Fibroblast of lung (primary cell): Measurements from ENCODE around the gene ATP7A. TPM values are rescaled to one million over a fixed set of nuclear protein-coding genes. Genes with fewer than 3 reads are reported as not detected.
"Not testable (repeated sequence)": the region's sequence is repeated elsewhere in the genome, so short reads cannot be mapped to it uniquely, and the experiment has no call there.

ENCODE experiments used
- DNase-seq, 2 donors: peaks; one replicate each; pipeline versions ENCODE4 v3.0.0 to v3.0.0-alpha.2; 2010; ENCODE audit warnings: low read depth in 2 of 2
- H2AFZ ChIP-seq: 2 replicates; pipeline ENCODE4 v1.5.1; 2012; ENCODE audit warnings: low read length, control low read depth, inconsistent platforms
- H3K27ac ChIP-seq: 2 replicates; pipeline ENCODE4 v1.5.1; 2011; ENCODE audit warnings: low read length, control low read depth; ENCODE audit not compliant: insufficient read depth
- H3K27me3 ChIP-seq: 2 replicates; pipeline ENCODE4 v1.5.1; 2011; ENCODE audit warnings: mild to moderate bottlenecking, low read length; ENCODE audit not compliant: control insufficient read depth, insufficient read depth
- H3K36me3 ChIP-seq: 2 replicates; pipeline ENCODE4 v1.5.1; 2011; ENCODE audit warnings: low read length; ENCODE audit not compliant: control insufficient read depth, insufficient read depth
- H3K4me1 ChIP-seq: 2 replicates; pipeline ENCODE4 v1.5.1; 2011; ENCODE audit warnings: low read length; ENCODE audit not compliant: control insufficient read depth, insufficient read depth; ENCODE audit errors: extremely low read depth
- H3K4me2 ChIP-seq: 2 replicates; pipeline ENCODE4 v1.5.1; 2011; ENCODE audit warnings: low read length, control low read depth; ENCODE audit not compliant: insufficient read depth; ENCODE audit errors: extremely low read depth
- H3K4me3 ChIP-seq, 4 experiments: fragments of 200-600 bp in 1 of 4; sonication (generic) in 1 of 4; replicated peaks in 1 of 4; 2 replicates each; pipeline ENCODE4 v1.5.1; 2011 to 2016; ENCODE audit warnings: low read length in 4 of 4, low read depth in 3 of 4, mild to moderate bottlenecking in 3 of 4, control low read depth in 2 of 4, inconsistent platforms in 1 of 4, mixed read lengths in 1 of 4; ENCODE audit not compliant: insufficient read depth in 1 of 4; ENCODE audit errors: control extremely low read depth in 1 of 4
- H3K79me2 ChIP-seq: 2 replicates; pipeline ENCODE4 v1.5.1; 2012; ENCODE audit warnings: mild to moderate bottlenecking, low read length, inconsistent platforms; ENCODE audit not compliant: control insufficient read depth, insufficient read depth
- H3K9ac ChIP-seq: 2 replicates; pipeline ENCODE4 v1.5.1; 2011; ENCODE audit warnings: mild to moderate bottlenecking, low read length, control low read depth; ENCODE audit not compliant: insufficient read depth
- H3K9me3 ChIP-seq: 2 replicates; pipeline ENCODE4 v1.5.1; 2012; ENCODE audit warnings: low read depth, low read length; ENCODE audit not compliant: control insufficient read depth, insufficient read depth
- H4K20me1 ChIP-seq: 2 replicates; pipeline ENCODE4 v1.5.1; 2011; ENCODE audit warnings: low read length; ENCODE audit not compliant: control insufficient read depth, insufficient read depth; ENCODE audit errors: extremely low read depth
- EZH2 ChIP-seq: IDR thresholded peaks from 2 replicates; pipeline ENCODE4 v1.5.1; 2012; ENCODE audit warnings: low read length, control low read depth, mild to moderate bottlenecking; ENCODE audit errors: missing control alignments
- polyA plus RNA-seq, 2 donors: library from polyadenylated mRNA; depleted of rRNA in 1 of 2; stranded (reverse) in 1 of 2; unstranded in 1 of 2; fragments of >200 nt; gene quantifications; 2 replicates each; pipeline ENCODE4 v1.2.1, GENCODE V29; 2011 to 2012; ENCODE audit warnings: missing spikeins in 1 of 2
- total RNA-seq: library from RNA; depleted of rRNA; stranded (reverse); fragments of >200 nt; gene quantifications from 2 replicates; pipeline ENCODE4 v1.2.1, GENCODE V29; 2014
- TF ChIP-seq, protein P1 (sequence below), 2 donors: IDR thresholded peaks in 1 of 2; conservative IDR thresholded peaks in 1 of 2; 1 replicate in 1 of 2; 2 replicates in 1 of 2; pipeline ENCODE4 v1.5.1; 2011 to 2012; ENCODE audit warnings: low read length in 2 of 2, control low read depth in 1 of 2, inconsistent platforms in 1 of 2, low read depth in 1 of 2, mild to moderate bottlenecking in 1 of 2

The ATP7A gene
- total and polyA plus RNA-seq, 2 donors (not counting 1 experiment from before 2014, with no cell fraction given): 12.2 to 18.3 TPM

DNA sequence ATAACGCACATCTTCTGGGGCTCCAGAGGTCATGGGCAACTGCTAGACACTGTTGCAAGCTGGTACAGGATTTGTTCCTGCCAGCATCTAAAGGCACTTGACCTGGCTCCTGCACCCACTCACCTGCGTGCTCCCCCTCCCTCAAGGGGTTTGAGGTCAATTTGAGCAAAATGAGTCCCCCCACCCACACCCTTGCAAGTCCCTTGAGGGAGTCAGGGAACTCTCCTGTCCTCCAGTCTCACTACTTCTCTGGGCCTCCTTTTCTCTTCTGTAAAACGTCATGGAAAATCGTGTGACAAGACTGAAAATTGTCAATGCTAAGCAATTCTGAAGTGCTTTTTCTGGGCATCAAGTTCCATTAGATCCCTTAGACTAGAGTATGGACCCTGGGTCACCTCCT, 153.7 kb downstream of the ATP7A start:
- no peak overlapping the region for H2AFZ ChIP-seq
- H3K4me1 ChIP-seq: peaks cover 2% of the 10 kb centered on the region
- H3K36me3 ChIP-seq: no peaks in the 10 kb centered on the region
- TF ChIP-seq, protein P1, sequence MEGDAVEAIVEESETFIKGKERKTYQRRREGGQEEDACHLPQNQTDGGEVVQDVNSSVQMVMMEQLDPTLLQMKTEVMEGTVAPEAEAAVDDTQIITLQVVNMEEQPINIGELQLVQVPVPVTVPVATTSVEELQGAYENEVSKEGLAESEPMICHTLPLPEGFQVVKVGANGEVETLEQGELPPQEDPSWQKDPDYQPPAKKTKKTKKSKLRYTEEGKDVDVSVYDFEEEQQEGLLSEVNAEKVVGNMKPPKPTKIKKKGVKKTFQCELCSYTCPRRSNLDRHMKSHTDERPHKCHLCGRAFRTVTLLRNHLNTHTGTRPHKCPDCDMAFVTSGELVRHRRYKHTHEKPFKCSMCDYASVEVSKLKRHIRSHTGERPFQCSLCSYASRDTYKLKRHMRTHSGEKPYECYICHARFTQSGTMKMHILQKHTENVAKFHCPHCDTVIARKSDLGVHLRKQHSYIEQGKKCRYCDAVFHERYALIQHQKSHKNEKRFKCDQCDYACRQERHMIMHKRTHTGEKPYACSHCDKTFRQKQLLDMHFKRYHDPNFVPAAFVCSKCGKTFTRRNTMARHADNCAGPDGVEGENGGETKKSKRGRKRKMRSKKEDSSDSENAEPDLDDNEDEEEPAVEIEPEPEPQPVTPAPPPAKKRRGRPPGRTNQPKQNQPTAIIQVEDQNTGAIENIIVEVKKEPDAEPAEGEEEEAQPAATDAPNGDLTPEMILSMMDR (conservative IDR thresholded peaks at IDR 0.05 in 1 of 2, IDR thresholded peaks at IDR 0.05 in 1 of 2; ENCODE audit: low read depth in 1 of 2, low read length in 2 of 2): no peak
- no peak for TF ChIP-seq EZH2
- H3K79me2 ChIP-seq: no peaks in the 10 kb centered on the region
- H3K9ac ChIP-seq: no peak overlapping the region
- DNase-seq: no peak
- no peaks in the 10 kb centered on the region for H3K27me3 ChIP-seq
- no peaks in the 10 kb centered on the region for H4K20me1 ChIP-seq
- no peak overlapping the region for H3K27ac ChIP-seq
- H3K4me2 ChIP-seq: no peak overlapping the region
- H3K9me3 ChIP-seq: no peaks in the 10 kb centered on the region
- no peak overlapping the region for H3K4me3 ChIP-seq

- not testable (repeated sequence) for H3K4me3 ChIP-seq, H3K79me2 ChIP-seq
Observed at GRCh38 chrX:78064698-78065601, 154.5 kb downstream of the ATP7A start.

GRCh38 chrX:78066110-78066509, 155.6 kb downstream of the ATP7A start:
- H3K27me3 ChIP-seq: no peaks in the 10 kb centered on the region
- DNase-seq: peak; percentile 51 to 73
- H3K4me1 ChIP-seq: peaks cover 2% of the 10 kb centered on the region
- no peaks in the 10 kb centered on the region for H3K36me3 ChIP-seq
- H3K4me3 ChIP-seq: no peak overlapping the region
- no peak overlapping the region for H3K4me2 ChIP-seq
- no peak overlapping the region for H3K9ac ChIP-seq
- no peaks in the 10 kb centered on the region for H3K79me2 ChIP-seq
- no peak overlapping the region for H2AFZ ChIP-seq
- no peak for TF ChIP-seq EZH2
- TF ChIP-seq, protein P1 (conservative IDR thresholded peaks at IDR 0.05 in 1 of 2, IDR thresholded peaks at IDR 0.05 in 1 of 2; ENCODE audit: low read depth in 1 of 2, low read length in 2 of 2): no peak
- no peaks in the 10 kb centered on the region for H4K20me1 ChIP-seq
- H3K27ac ChIP-seq: peak overlapping the region; percentile 25
- H3K9me3 ChIP-seq: no peaks in the 10 kb centered on the region

More at GRCh38 chrX:78064698-78065601, 154.5 kb downstream of the ATP7A start:
- not testable (repeated sequence) for H3K4me2 ChIP-seq, H3K27me3 ChIP-seq, H3K9me3 ChIP-seq, H3K9ac ChIP-seq, H4K20me1 ChIP-seq, H3K36me3 ChIP-seq, H3K4me1 ChIP-seq, H2AFZ ChIP-seq
- peak; percentile 79 to 94 for DNase-seq
- H3K27ac ChIP-seq: peak overlapping the region; percentile 83
